HEK293 (cell line): Measurements from ENCODE around the gene STUM.

Experiments used
- MYNN ChIP-seq: fragments of 450-650 bp; formaldehyde crosslinking; IDR thresholded peaks from 2 replicates; pipeline ENCODE4 v1.5.1; 2016; ENCODE audit warnings: missing biosample characterization, missing genetic modification characterization, borderline replicate concordance
- ZBTB20 ChIP-seq: fragments of 450-650 bp; formaldehyde crosslinking; IDR thresholded peaks from 2 replicates; pipeline ENCODE4 v1.5.1; 2016; ENCODE audit warnings: missing biosample characterization, missing genetic modification characterization
- ZNF133 ChIP-seq: fragments of 450-650 bp; formaldehyde crosslinking; IDR thresholded peaks from 2 replicates; pipeline ENCODE4 v1.5.1; 2016; ENCODE audit warnings: missing biosample characterization, missing genetic modification characterization
- ZSCAN16 ChIP-seq: fragments of 450-650 bp; formaldehyde crosslinking; IDR thresholded peaks from 2 replicates; pipeline ENCODE4 v1.5.1; 2016; ENCODE audit warnings: missing biosample characterization, missing genetic modification characterization
- TF ChIP-seq, protein P1 (sequence below): fragments of 450-650 bp; formaldehyde crosslinking; IDR thresholded peaks from 2 replicates; pipeline ENCODE4 v1.5.1; 2016; ENCODE audit warnings: missing biosample characterization, missing genetic modification characterization, low read depth
- TF ChIP-seq, protein P2 (sequence below): fragments of 450-650 bp; formaldehyde crosslinking; IDR thresholded peaks from 2 replicates; pipeline ENCODE4 v1.5.1; 2016; ENCODE audit warnings: missing biosample characterization, missing genetic modification characterization
- TF ChIP-seq, protein P3 (sequence below): fragments of 450-650 bp; formaldehyde crosslinking; IDR thresholded peaks from 2 replicates; pipeline ENCODE4 v1.5.1; 2017; ENCODE audit warnings: missing biosample characterization, mild to moderate bottlenecking, missing genetic modification characterization, moderate library complexity

DNA sequence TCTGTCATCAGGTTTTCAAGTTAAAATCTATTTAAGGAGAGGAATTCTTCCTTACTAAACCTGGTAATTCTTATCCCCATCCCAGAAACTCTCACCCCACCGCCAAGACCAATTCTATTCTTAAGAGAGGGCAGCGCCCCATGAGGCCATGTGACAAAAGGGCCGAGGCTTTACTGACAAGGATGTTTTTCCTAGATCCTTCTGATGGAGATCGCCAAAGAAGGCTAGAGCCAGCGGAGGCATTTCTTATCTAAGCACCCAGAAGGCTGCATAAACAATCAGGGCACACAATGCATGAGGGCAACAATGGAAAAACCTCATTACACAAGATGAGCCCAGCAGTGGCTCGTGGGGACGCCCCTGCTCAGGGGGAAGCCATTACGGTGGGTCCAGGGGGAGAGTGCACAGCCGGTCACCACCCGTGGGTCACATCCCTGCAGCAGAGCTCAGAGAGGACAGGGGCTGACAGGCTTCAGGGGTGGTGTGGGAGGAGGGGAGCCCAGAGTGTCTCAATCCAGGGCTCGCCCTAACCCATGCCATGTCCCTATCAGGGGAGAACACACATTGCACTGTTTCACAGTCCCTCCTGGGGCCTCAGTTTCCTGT is 101.8 kb downstream of the STUM start:
- TF ChIP-seq, protein P1, sequence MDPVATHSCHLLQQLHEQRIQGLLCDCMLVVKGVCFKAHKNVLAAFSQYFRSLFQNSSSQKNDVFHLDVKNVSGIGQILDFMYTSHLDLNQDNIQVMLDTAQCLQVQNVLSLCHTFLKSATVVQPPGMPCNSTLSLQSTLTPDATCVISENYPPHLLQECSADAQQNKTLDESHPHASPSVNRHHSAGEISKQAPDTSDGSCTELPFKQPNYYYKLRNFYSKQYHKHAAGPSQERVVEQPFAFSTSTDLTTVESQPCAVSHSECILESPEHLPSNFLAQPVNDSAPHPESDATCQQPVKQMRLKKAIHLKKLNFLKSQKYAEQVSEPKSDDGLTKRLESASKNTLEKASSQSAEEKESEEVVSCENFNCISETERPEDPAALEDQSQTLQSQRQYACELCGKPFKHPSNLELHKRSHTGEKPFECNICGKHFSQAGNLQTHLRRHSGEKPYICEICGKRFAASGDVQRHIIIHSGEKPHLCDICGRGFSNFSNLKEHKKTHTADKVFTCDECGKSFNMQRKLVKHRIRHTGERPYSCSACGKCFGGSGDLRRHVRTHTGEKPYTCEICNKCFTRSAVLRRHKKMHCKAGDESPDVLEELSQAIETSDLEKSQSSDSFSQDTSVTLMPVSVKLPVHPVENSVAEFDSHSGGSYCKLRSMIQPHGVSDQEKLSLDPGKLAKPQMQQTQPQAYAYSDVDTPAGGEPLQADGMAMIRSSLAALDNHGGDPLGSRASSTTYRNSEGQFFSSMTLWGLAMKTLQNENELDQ: no peak
- TF ChIP-seq ZSCAN16 (no peak), MYNN (tag by site-specific recombination) (no peak), ZBTB20 (tag by site-specific recombination) (no peak), ZNF133 (tag by site-specific recombination) (no peak)
- TF ChIP-seq, protein P2, sequence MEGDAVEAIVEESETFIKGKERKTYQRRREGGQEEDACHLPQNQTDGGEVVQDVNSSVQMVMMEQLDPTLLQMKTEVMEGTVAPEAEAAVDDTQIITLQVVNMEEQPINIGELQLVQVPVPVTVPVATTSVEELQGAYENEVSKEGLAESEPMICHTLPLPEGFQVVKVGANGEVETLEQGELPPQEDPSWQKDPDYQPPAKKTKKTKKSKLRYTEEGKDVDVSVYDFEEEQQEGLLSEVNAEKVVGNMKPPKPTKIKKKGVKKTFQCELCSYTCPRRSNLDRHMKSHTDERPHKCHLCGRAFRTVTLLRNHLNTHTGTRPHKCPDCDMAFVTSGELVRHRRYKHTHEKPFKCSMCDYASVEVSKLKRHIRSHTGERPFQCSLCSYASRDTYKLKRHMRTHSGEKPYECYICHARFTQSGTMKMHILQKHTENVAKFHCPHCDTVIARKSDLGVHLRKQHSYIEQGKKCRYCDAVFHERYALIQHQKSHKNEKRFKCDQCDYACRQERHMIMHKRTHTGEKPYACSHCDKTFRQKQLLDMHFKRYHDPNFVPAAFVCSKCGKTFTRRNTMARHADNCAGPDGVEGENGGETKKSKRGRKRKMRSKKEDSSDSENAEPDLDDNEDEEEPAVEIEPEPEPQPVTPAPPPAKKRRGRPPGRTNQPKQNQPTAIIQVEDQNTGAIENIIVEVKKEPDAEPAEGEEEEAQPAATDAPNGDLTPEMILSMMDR (tag by site-specific recombination): no peak
- TF ChIP-seq, protein P3, sequence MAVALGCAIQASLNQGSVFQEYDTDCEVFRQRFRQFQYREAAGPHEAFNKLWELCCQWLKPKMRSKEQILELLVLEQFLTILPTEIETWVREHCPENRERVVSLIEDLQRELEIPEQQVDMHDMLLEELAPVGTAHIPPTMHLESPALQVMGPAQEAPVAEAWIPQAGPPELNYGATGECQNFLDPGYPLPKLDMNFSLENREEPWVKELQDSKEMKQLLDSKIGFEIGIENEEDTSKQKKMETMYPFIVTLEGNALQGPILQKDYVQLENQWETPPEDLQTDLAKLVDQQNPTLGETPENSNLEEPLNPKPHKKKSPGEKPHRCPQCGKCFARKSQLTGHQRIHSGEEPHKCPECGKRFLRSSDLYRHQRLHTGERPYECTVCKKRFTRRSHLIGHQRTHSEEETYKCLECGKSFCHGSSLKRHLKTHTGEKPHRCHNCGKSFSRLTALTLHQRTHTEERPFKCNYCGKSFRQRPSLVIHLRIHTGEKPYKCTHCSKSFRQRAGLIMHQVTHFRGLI (tag by site-specific recombination): no peak
